GM19238 (cell line): Measurements from ENCODE around the gene ASMT.
"Not testable (repeated sequence)": the region's sequence is repeated elsewhere in the genome, so short reads cannot be mapped to it uniquely, and the experiment has no call there.

Experiments used
- DNase-seq: peaks from one replicate; pipeline ENCODE4 v3.0.0; 2011; ENCODE audit warnings: low spot score; ENCODE audit not compliant: insufficient read length

Gene ASMT

GRCh38 chrX:1614927-1615326, at the start of gene ASMT:
Gene ASMT (plus strand): TSS chrX:1615059. CDS start chrX:1615200, 141 bp downstream.
- DNase-seq: no peak

DNA sequence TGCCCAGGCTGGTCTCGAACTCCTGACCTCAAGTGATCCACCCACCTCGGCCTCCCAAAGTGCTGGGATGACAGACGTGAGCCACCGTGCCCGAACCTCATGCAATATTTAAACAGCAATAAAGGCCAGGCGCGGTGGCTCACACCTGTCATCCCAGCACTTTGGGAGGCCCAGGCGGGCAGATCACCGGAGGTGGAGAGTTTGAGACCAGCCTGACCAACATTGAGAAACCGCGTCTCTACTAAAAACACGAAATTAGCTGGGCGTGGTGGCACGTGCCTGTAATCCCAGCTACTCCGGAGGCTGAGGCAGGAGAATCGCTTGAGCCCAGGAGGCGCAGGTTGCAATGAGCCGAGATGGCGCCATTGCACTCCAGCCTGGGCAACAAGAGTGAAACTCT, 40.7 kb upstream of the ASMT start:
- DNase-seq: not testable (repeated sequence)

- DNase-seq: no peak
Measured at GRCh38 chrX:1576201-1576992, 38.5 kb upstream of the ASMT start.

GRCh38 chrX:1577845-1578244, 37.0 kb upstream of the ASMT start:
- no peak for DNase-seq

GRCh38 chrX:1578511-1579173, 36.2 kb upstream of the ASMT start:
- no peak for DNase-seq

- DNase-seq: peak; percentile 44
Measured at GRCh38 chrX:1581132-1581531, 33.7 kb upstream of the ASMT start.

DNA sequence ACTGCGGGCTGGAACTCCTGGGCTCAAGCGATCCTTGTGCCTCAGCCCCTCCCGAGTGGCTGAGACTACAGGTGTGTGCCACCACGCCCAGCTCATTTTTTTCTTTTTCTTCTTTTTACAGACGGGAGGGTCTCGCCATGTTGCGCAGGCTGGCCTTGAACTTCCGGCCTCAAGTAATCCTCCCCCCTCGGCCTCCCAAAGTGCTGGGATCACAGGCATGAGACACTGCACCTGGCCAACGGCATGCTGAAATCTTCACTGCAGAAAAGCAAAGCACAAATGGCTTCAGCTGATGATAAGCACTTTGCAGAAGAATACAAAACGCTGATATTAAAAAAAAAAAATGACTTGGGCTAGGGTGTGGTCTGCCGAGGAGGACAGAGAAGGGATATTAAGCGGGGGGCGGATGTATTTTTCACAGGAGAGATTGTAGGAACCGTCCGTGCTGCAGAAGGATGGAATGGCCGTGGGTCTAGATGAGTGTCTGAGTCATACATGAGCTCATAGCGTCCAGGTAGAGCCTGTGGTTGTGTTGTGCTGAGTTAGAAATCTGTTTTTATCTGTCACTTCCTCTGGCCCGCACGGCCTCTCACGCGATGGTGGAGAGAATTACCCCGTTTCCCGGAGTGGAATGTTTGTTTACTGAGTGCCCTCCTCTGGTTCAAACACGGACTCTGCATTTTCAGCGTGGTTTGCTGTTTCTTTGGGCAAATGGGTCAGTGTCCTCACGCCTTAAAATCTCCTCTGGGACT, 32.0 kb upstream of the ASMT start:
- DNase-seq: no peak

GRCh38 chrX:1584237-1585011, 30.4 kb upstream of the ASMT start:
- no peak for DNase-seq

DNA sequence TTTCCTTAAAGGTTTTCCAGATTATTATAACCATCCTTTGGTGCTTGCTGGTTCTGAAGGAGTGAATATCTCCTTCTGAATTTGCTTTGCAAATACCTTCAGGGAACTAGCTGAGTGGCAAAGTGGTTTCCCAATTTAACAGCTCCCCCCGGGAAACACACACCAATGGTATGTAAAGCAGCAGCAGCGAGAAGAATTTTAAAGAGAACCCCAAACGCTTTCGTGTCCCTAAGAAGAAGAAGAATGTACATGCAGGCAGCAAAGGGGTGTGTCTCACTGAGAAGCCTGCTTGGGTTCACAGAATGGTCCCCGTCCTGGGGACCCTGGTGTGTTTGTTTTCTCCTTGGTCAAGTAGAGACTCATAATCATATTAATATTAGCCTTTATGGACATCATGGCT, 27.7 kb upstream of the ASMT start:
- no peak for DNase-seq

GRCh38 chrX:1589356-1590130, 25.3 kb upstream of the ASMT start:
- DNase-seq: no peak

GRCh38 chrX:1591102-1591862, 23.6 kb upstream of the ASMT start, which contains the start of gene AKAP17A:
Gene AKAP17A (plus strand): TSS chrX:1591604. CDS start chrX:1593463, 1,859 bp downstream.
- DNase-seq: peak; percentile 97

- peak; percentile 36 for DNase-seq
Measured at GRCh38 chrX:1591863-1592469, 22.9 kb upstream of the ASMT start.

GRCh38 chrX:1592470-1593142, 22.3 kb upstream of the ASMT start:
- DNase-seq: peak; percentile 66

- no peak for DNase-seq
Measured at GRCh38 chrX:1593286-1594271, 21.3 kb upstream of the ASMT start.

DNA sequence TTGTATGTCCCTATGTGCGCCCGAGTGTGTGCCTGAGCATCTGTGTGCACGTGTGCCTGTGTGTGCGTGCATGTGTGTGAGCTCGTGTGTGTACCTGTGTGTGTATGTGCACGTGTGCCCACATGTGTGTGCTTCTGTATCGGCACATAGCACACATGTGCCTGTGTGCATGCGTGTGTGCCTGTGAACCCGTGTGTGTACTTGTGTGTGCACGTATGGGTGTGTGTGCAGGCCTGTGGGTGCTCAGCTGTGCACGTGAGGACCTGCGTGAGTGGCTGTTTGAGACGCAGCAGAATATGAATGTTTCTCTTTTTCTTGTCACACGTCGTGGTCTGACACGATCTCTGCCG, 19.2 kb upstream of the ASMT start:
- no peak for DNase-seq

DNA sequence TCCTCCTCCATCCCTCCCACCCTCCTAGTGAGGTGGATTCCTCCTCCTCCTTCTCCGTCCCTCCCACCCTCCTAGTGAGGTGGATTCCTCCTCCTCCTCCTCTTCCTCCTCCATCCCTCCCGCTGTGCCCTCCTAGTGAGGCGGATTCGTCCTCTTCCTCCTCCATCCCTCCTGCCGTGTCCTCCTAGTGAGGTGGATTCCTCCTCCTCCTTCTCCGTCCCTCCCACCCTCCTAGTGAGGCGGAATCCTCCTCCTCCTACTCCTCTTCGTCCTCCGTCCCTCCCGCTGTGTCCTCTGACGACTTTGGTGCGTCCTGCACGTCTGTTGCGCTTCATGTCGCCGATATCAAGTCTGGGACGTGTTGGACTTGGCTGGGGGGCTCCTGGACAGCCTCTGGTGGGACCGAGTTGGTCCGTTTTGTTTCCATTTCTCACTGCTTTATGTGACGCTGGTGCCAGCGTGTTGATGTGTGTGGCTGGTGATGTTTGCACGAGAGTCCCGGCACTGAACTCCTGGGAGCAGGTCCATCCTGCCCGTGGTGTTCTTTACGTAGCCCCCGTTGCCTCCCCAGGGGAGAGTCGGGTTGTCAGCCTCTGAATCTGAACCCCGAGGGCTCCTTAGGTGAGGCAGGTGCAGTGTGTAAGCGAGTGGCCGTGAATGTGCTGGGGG, 18.0 kb upstream of the ASMT start:
- DNase-seq: no peak

DNA sequence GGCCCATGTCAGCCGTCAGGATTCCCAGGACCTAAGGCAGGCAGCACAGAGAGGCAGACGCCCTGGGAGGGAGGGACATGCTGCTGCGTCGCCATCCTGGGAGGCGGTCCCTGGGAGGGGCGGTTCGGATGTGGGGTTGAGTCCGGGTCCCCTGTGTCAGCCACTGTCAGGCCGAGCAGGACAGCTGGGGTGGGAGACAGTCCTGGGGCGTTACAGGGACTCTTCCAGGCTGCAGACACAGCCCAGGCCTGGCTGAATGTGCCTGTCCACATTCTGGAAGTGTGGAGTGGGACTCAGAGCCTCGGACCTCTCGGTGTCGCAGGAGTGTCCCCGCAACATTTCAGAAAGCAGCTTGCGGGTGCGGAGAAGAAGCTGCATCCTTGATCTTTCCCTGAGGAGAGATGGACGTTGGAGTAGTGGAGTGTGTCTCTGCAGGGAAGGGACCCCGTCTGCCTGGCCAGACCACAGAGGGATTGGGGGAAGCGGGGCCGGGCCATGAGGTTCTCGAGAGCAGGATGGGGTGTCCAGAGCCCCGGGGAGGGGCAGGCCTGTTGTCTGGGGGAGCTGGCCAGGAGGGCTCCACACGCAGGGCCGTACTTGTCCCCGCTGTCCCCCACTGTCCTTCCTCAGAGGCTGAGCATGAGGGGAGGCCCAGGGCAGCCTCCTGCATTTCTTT, 17.4 kb upstream of the ASMT start:
- DNase-seq: no peak
